Liver (tissue), 9 donors: Measurements from ENCODE around the gene SLC44A1. TPM values are rescaled to one million over a fixed set of nuclear protein-coding genes. Genes with fewer than 3 reads are reported as not detected.

Source experiments
- DNase-seq: peaks from one replicate; pipeline ENCODE4 v3.0.0-alpha.2; 2017; ENCODE audit warnings: low spot score
- H3K27ac ChIP-seq, 2 donors: one replicate each; pipeline ENCODE4 v1.7.0; 2013; ENCODE audit warnings: inconsistent platforms in 2 of 2, low read length in 2 of 2, control low read depth in 1 of 2, low read depth in 1 of 2, mild to moderate bottlenecking in 1 of 2
- H3K27me3 ChIP-seq, 4 donors: one replicate each; pipeline versions ENCODE4 v1.6.1 to v1.7.0; 2013; ENCODE audit warnings: low read length in 3 of 4, inconsistent platforms in 1 of 4, mild to moderate bottlenecking in 1 of 4, moderate library complexity in 1 of 4; ENCODE audit not compliant: control insufficient read depth in 4 of 4, insufficient read depth in 4 of 4
- H3K36me3 ChIP-seq, 4 donors: one replicate each; pipeline versions ENCODE4 v1.6.1 to v1.7.0; 2013; ENCODE audit warnings: low read length in 3 of 4, mild to moderate bottlenecking in 3 of 4, low read depth in 1 of 4, moderate library complexity in 1 of 4; ENCODE audit not compliant: control insufficient read depth in 4 of 4, insufficient read depth in 3 of 4
- H3K4me1 ChIP-seq, 4 donors: one replicate each; pipeline versions ENCODE4 v1.6.1 to v1.7.0; 2013; ENCODE audit warnings: low read length in 3 of 4, mild to moderate bottlenecking in 3 of 4, moderate library complexity in 1 of 4; ENCODE audit not compliant: control insufficient read depth in 4 of 4, insufficient read depth in 4 of 4
- H3K4me3 ChIP-seq, 3 donors: one replicate each; pipeline versions ENCODE4 v1.6.1 to v1.7.0; 2013; ENCODE audit warnings: low read length in 3 of 3, control low read depth in 1 of 3, low read depth in 1 of 3, mild to moderate bottlenecking in 1 of 3
- H3K9ac ChIP-seq, 2 donors: one replicate each; pipeline ENCODE4 v1.7.0; 2013; ENCODE audit warnings: low read length in 2 of 2, mild to moderate bottlenecking in 2 of 2, moderate library complexity in 2 of 2, control low read depth in 1 of 2, low read depth in 1 of 2
- H3K9me3 ChIP-seq, 4 donors: one replicate each; pipeline versions ENCODE4 v1.6.1 to v1.7.0; 2013; ENCODE audit warnings: low read length in 3 of 4; ENCODE audit not compliant: control insufficient read depth in 4 of 4
- ATF3 ChIP-seq: IDR thresholded peaks from 2 replicates; pipeline ENCODE4 v1.6.1; 2016; ENCODE audit warnings: antibody characterized with exemption
- CTCF ChIP-seq: fragments of 150-350 bp; IDR thresholded peaks from 2 replicates; pipeline ENCODE4 v1.5.1; 2017; ENCODE audit warnings: improper control_type of control experiment, low read depth, low read length; ENCODE audit not compliant: missing input control
- EGR1 ChIP-seq, 2 donors: IDR thresholded peaks; 2 replicates each; pipeline ENCODE4 v1.6.1; 2016 to 2018; ENCODE audit warnings: antibody characterized with exemption in 2 of 2, low read depth in 2 of 2
- FOXA1 ChIP-seq: IDR thresholded peaks from 2 replicates; pipeline ENCODE4 v1.6.1; 2016; ENCODE audit warnings: antibody characterized with exemption
- FOXA2 ChIP-seq: IDR thresholded peaks from 2 replicates; pipeline ENCODE4 v1.6.1; 2016; ENCODE audit warnings: antibody characterized with exemption
- GABPA ChIP-seq, 2 donors: IDR thresholded peaks in 1 of 2; conservative IDR thresholded peaks in 1 of 2; 2 replicates each; pipeline ENCODE4 v1.6.1; 2016; ENCODE audit warnings: antibody characterized with exemption in 2 of 2, mild to moderate bottlenecking in 1 of 2, moderate library complexity in 1 of 2
- HNF4A ChIP-seq, 2 donors: conservative IDR thresholded peaks; 2 replicates each; pipeline ENCODE4 v1.6.1; 2016; ENCODE audit warnings: antibody characterized with exemption in 2 of 2, mild to moderate bottlenecking in 2 of 2
- HNF4G ChIP-seq: IDR thresholded peaks from 2 replicates; pipeline ENCODE4 v1.6.1; 2016; ENCODE audit warnings: antibody characterized with exemption
- JUND ChIP-seq, 2 donors: IDR thresholded peaks; 2 replicates each; pipeline ENCODE4 v1.6.1; 2016; ENCODE audit warnings: antibody characterized with exemption in 2 of 2
- NR2F2 ChIP-seq: IDR thresholded peaks from 2 replicates; pipeline ENCODE4 v1.6.1; 2016; ENCODE audit warnings: antibody characterized with exemption
- RAD21 ChIP-seq, 2 donors: IDR thresholded peaks; 2 replicates each; pipeline ENCODE4 v1.6.1; 2016; ENCODE audit warnings: antibody characterized with exemption in 2 of 2, mild to moderate bottlenecking in 2 of 2
- REST ChIP-seq: IDR thresholded peaks from 2 replicates; pipeline ENCODE4 v1.6.1; 2016; ENCODE audit warnings: antibody characterized with exemption, mild to moderate bottlenecking
- RXRA ChIP-seq, 2 donors: IDR thresholded peaks; 2 replicates each; pipeline ENCODE4 v1.6.1; 2017 to 2018; ENCODE audit warnings: antibody characterized with exemption in 2 of 2, mild to moderate bottlenecking in 1 of 2
- SP1 ChIP-seq: IDR thresholded peaks from 2 replicates; pipeline ENCODE4 v1.6.1; 2018; ENCODE audit warnings: antibody characterized with exemption, mild to moderate bottlenecking
- TAF1 ChIP-seq: conservative IDR thresholded peaks from 2 replicates; pipeline ENCODE4 v1.6.1; 2016; ENCODE audit warnings: antibody characterized with exemption, mild to moderate bottlenecking
- YY1 ChIP-seq: IDR thresholded peaks from 2 replicates; pipeline ENCODE4 v1.6.1; 2016; ENCODE audit warnings: antibody characterized with exemption, mild to moderate bottlenecking
- ZBTB33 ChIP-seq: IDR thresholded peaks from 2 replicates; pipeline ENCODE4 v1.6.1; 2016; ENCODE audit warnings: antibody characterized with exemption
- polyA plus RNA-seq, 2 donors: library from polyadenylated mRNA; stranded (reverse) in 1 of 2; unstranded in 1 of 2; fragments of 200-250 nt in 1 of 2; fragments of >200 nt in 1 of 2; fragmentation: Nextera tagmentation in 1 of 2; extraction: Ambion mirVana in 1 of 2; gene quantifications; one replicate each; pipeline versions ENCODE4 v1.2.1 to v1.2.3, GENCODE V29; 2013 to 2015
- total RNA-seq, 2 donors: library from RNA; depleted of rRNA; stranded (reverse); fragments of >200 nt; gene quantifications; one replicate each; pipeline ENCODE4 v1.2.3, GENCODE V29; 2014
- TF ChIP-seq, protein P1 (sequence below): IDR thresholded peaks from 2 replicates; pipeline ENCODE4 v1.6.1; 2016; ENCODE audit warnings: antibody characterized with exemption
- donor health status: healthy.
- donor health status: healthy.
- donor health status: healthy.
- donor health status: healthy.
- donor health status: healthy.

The SLC44A1 gene
- total and polyA plus RNA-seq, 4 donors: 18.1 to 73.1 (median 53.1) TPM

- no peaks in the 10 kb centered on the region for H3K9me3 ChIP-seq
- no peak overlapping the region for H3K27ac ChIP-seq
- no peak overlapping the region for H3K9ac ChIP-seq
- no peak for DNase-seq
- no peaks in the 10 kb centered on the region for H3K27me3 ChIP-seq
- H3K4me1 ChIP-seq: no peaks in the 10 kb centered on the region
- TF ChIP-seq EGR1 (IDR thresholded peaks at IDR 0.05; ENCODE audit: low read depth in 2 of 2): no peak
- TF ChIP-seq ZBTB33: no peak
- no peak for TF ChIP-seq CTCF
- TF ChIP-seq FOXA2: no peak
- no peak for TF ChIP-seq GABPA (IDR thresholded peaks at IDR 0.05 in 1 of 2, conservative IDR thresholded peaks at IDR 0.05 in 1 of 2)
- TF ChIP-seq JUND (IDR thresholded peaks at IDR 0.05): no peak
- TF ChIP-seq REST: no peak
- TF ChIP-seq HNF4A (conservative IDR thresholded peaks at IDR 0.05): no peak
- TF ChIP-seq TAF1: no peak
- TF ChIP-seq, protein P1, sequence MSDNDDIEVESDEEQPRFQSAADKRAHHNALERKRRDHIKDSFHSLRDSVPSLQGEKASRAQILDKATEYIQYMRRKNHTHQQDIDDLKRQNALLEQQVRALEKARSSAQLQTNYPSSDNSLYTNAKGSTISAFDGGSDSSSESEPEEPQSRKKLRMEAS: no peak
- TF ChIP-seq YY1: no peak
- TF ChIP-seq FOXA1: no peak
- no peak for TF ChIP-seq ATF3
- TF ChIP-seq NR2F2: no peak
- TF ChIP-seq RXRA (IDR thresholded peaks at IDR 0.05): no peak
- TF ChIP-seq SP1: no peak
- no peak for TF ChIP-seq HNF4G
- no peak for TF ChIP-seq RAD21 (IDR thresholded peaks at IDR 0.05)
- no peak overlapping the region for H3K4me3 ChIP-seq
- no peaks in the 10 kb centered on the region for H3K36me3 ChIP-seq
These were observed 12.2 kb upstream of the SLC44A1 start for GRCh38 chr9:105232207-105232606.

DNA sequence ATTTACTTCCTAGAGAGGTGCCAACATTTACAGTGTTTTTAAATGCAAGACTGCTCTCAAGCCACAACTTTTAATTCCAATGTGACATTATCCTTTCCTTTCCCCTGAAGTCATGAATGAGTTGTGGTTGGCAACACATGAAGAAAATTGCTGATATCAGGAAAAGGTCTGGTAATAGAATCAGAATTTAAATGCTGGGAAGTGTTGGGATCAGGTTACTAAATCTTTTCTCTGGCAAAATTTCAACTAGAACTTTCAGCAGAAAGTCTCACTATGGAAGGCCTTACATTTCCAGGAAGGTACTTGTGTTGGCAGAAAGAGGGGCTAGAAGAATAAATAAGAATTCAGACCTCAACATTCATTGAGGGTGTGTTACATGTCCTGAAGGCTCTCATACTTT, 10.6 kb upstream of the SLC44A1 start:
- DNase-seq: no peak
- Histone ChIP-seq H3K27ac (no peak overlapping the region), H3K4me1 (peaks cover 0 to 4% (median 4%) of the 10 kb centered on the region in 4 donors), H3K4me3 (no peak overlapping the region), H3K9me3 (no peaks in the 10 kb centered on the region), H3K9ac (no peak overlapping the region), H3K36me3 (no peaks in the 10 kb centered on the region), H3K27me3 (no peaks in the 10 kb centered on the region)
- no peak for TF ChIP-seq NR2F2
- no peak for TF ChIP-seq GABPA (IDR thresholded peaks at IDR 0.05 in 1 of 2, conservative IDR thresholded peaks at IDR 0.05 in 1 of 2)
- TF ChIP-seq JUND (IDR thresholded peaks at IDR 0.05): no peak
- TF ChIP-seq FOXA1: no peak
- no peak for TF ChIP-seq YY1
- TF ChIP-seq RAD21 (IDR thresholded peaks at IDR 0.05): no peak
- TF ChIP-seq FOXA2: no peak
